Measurements from ENCODE around the gene OR2V1.

DNA sequence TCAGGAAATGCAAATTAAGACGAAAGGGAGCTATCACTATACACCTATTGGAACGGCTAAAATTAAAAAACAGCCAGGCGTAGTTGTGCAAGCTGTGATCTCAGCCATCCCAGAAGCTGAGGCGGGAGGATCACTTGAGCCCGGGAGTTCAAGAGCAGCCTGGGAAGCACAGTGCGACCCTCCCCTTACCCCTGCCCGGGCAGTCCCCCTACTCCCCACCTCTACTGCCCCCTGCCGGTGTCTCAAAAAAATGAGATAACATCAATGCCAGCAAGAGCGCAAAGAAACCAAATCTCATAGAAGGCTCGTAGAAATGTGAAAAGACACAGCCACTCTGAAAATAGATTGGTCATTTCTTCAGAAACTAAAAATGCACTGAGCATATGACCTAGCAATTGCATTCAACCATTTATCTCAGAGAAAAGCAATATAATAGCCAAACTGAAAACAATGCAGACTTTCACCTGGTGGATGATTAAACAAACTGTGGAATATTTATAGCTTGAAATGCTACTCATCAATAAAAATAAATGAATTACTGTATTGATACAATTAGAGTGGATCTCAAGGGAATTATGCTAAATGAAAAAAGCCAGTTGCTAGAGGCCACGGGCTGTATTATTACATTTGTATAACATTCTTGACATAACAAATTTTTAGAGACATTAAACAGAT is 37.0 kb upstream of the OR2V1 start:
- TF ChIP-seq, protein P1, sequence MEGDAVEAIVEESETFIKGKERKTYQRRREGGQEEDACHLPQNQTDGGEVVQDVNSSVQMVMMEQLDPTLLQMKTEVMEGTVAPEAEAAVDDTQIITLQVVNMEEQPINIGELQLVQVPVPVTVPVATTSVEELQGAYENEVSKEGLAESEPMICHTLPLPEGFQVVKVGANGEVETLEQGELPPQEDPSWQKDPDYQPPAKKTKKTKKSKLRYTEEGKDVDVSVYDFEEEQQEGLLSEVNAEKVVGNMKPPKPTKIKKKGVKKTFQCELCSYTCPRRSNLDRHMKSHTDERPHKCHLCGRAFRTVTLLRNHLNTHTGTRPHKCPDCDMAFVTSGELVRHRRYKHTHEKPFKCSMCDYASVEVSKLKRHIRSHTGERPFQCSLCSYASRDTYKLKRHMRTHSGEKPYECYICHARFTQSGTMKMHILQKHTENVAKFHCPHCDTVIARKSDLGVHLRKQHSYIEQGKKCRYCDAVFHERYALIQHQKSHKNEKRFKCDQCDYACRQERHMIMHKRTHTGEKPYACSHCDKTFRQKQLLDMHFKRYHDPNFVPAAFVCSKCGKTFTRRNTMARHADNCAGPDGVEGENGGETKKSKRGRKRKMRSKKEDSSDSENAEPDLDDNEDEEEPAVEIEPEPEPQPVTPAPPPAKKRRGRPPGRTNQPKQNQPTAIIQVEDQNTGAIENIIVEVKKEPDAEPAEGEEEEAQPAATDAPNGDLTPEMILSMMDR (IDR thresholded peaks at IDR 0.05): peak in 1 of 7 experiments; percentile 17
- TF ChIP-seq POLR2AphosphoS5 (IDR thresholded peaks at IDR 0.05) (no peak), POLR2A (IDR thresholded peaks at IDR 0.05) (no peak)
